HG02943 (cell line): Measurements from ENCODE around the gene RET.
"Not testable (repeated sequence)": the region's sequence is repeated elsewhere in the genome, so short reads cannot be mapped to it uniquely, and the experiment has no call there.

Source experiments
- ATAC-seq: cut with Tn5 transposase; IDR thresholded peaks from one replicate; pipeline ENCODE4 v1.9.1; 2021; ENCODE audit warnings: mild to moderate bottlenecking, low read depth, moderate library complexity; ENCODE audit not compliant: unreplicated experiment

Gene RET

GRCh38 chr10:43130770-43131171 lies 53.9 kb downstream of the RET start:
- no peak for ATAC-seq

- ATAC-seq: no peak
Observed at GRCh38 chr10:43131256-43131655, 54.4 kb downstream of the RET start.

GRCh38 chr10:43131906-43132305 lies 55.0 kb downstream of the RET start:
- no peak for ATAC-seq

- no peak for ATAC-seq
Observed at GRCh38 chr10:43132867-43133787, 56.3 kb downstream of the RET start.

GRCh38 chr10:43134126-43134905 lies 57.4 kb downstream of the RET start:
- no peak for ATAC-seq

- ATAC-seq: no peak
Observed at GRCh38 chr10:43135064-43135463, 58.2 kb downstream of the RET start.

- no peak for ATAC-seq
Observed at GRCh38 chr10:43135656-43136055, 58.8 kb downstream of the RET start.

- no peak for ATAC-seq
Observed at GRCh38 chr10:43136432-43136831, 59.6 kb downstream of the RET start.

- ATAC-seq: no peak
Observed at GRCh38 chr10:43136995-43137716, 60.3 kb downstream of the RET start.

- ATAC-seq: peak; percentile 26
Observed at GRCh38 chr10:43137717-43138020, 60.8 kb downstream of the RET start.

GRCh38 chr10:43138021-43138756 lies 61.3 kb downstream of the RET start, which contains the start of gene CSGALNACT2:
Gene CSGALNACT2 (plus strand): TSS chr10:43138445. CDS start chr10:43155150, 16,705 bp downstream.
- peak; percentile 67 for ATAC-seq

- peak; percentile 34 for ATAC-seq
Observed at GRCh38 chr10:43138757-43139241, 61.9 kb downstream of the RET start.

- ATAC-seq: no peak
Observed at GRCh38 chr10:43141421-43141820, 64.6 kb downstream of the RET start.

- no peak for ATAC-seq
Observed at GRCh38 chr10:43145311-43145710, 68.4 kb downstream of the RET start.

- ATAC-seq: not testable (repeated sequence)
Observed at GRCh38 chr10:43145936-43146335, 69.1 kb downstream of the RET start.

- ATAC-seq: no peak
Observed at GRCh38 chr10:43151371-43151770, 74.5 kb downstream of the RET start.

- no peak for ATAC-seq
Observed at GRCh38 chr10:43153901-43154300, 77.0 kb downstream of the RET start.

GRCh38 chr10:43155221-43155620 lies 78.4 kb downstream of the RET start:
- no peak for ATAC-seq

- no peak for ATAC-seq
Observed at GRCh38 chr10:43155741-43156140, 78.9 kb downstream of the RET start.
